PFSK-1 (cell line): ENCODE results near the gene TIAM2.

ENCODE experiments used
- FOXP2 ChIP-seq: optimal IDR thresholded peaks from 2 replicates; pipeline ENCODE3; 2011; ENCODE audit warnings: borderline replicate concordance, control low read depth, inconsistent platforms; ENCODE audit not compliant: insufficient read depth; ENCODE audit errors: extremely low read length, extremely low read depth
- POLR2AphosphoS5 ChIP-seq: IDR thresholded peaks from 2 replicates; pipeline ENCODE4 v1.6.1; 2012; ENCODE audit warnings: low read depth, mild to moderate bottlenecking, control low read depth, low read length, moderate library complexity
- REST ChIP-seq, 2 experiments: IDR thresholded peaks; 2 replicates each; pipeline versions ENCODE4 v1.6.1 to v1.8.0; 2011 to 2012; ENCODE audit warnings: low read depth in 2 of 2, low read length in 2 of 2, control low read depth in 1 of 2, inconsistent platforms in 1 of 2, mild to moderate bottlenecking in 1 of 2, moderate library complexity in 1 of 2; ENCODE audit not compliant: insufficient read depth in 1 of 2
- SIN3A ChIP-seq: IDR thresholded peaks from 2 replicates; pipeline ENCODE4 v1.6.1; 2012; ENCODE audit warnings: mild to moderate bottlenecking, low read length, moderate library complexity, borderline replicate concordance; ENCODE audit not compliant: insufficient read depth
- TAF1 ChIP-seq: IDR thresholded peaks from 2 replicates; pipeline ENCODE4 v1.6.1; 2012; ENCODE audit warnings: low read length, control low read depth, borderline replicate concordance; ENCODE audit not compliant: insufficient read depth

TIAM2 gene

GRCh38 chr6:155269765-155270164 is 274.6 kb downstream of the TIAM2 start:
- TF ChIP-seq TAF1 (no peak), SIN3A (no peak), POLR2AphosphoS5 (no peak)

GRCh38 chr6:155270561-155271091 is 275.5 kb downstream of the TIAM2 start:
- TF ChIP-seq POLR2AphosphoS5 (no peak), TAF1 (no peak), REST (IDR thresholded peaks at IDR 0.05; ENCODE audit: insufficient read depth in 1 of 2, low read depth in 2 of 2, low read length in 2 of 2) (no peak), FOXP2 (no peak), SIN3A (no peak)

GRCh38 chr6:155271145-155271544 is 276.0 kb downstream of the TIAM2 start:
- TF ChIP-seq TAF1 (no peak), POLR2AphosphoS5 (no peak), REST (IDR thresholded peaks at IDR 0.05; ENCODE audit: insufficient read depth in 1 of 2, low read depth in 2 of 2, low read length in 2 of 2) (no peak), FOXP2 (no peak), SIN3A (no peak)

GRCh38 chr6:155272353-155273232 is 277.5 kb downstream of the TIAM2 start:
- TF ChIP-seq REST (IDR thresholded peaks at IDR 0.05; ENCODE audit: insufficient read depth in 1 of 2, low read depth in 2 of 2, low read length in 2 of 2) (no peak), SIN3A (no peak), TAF1 (no peak), FOXP2 (no peak), POLR2AphosphoS5 (no peak)

GRCh38 chr6:155273431-155273830 is 278.3 kb downstream of the TIAM2 start:
- TF ChIP-seq REST (IDR thresholded peaks at IDR 0.05; ENCODE audit: insufficient read depth in 1 of 2, low read depth in 2 of 2, low read length in 2 of 2): no peak
- no peak for TF ChIP-seq FOXP2
- no peak for TF ChIP-seq POLR2AphosphoS5
- TF ChIP-seq TAF1: no peak
- no peak for TF ChIP-seq SIN3A
